Glomerular visceral epithelial cell (primary cell): ENCODE measurements around the gene TCF4.
A peak's percentile ranks its signal among the peaks of the same experiment; 100 is the strongest.

Experiments
- DNase-seq: peaks from one replicate; pipeline ENCODE4 v3.0.0-alpha.2; 2016; ENCODE audit errors: extremely low spot score

Gene TCF4

DNA sequence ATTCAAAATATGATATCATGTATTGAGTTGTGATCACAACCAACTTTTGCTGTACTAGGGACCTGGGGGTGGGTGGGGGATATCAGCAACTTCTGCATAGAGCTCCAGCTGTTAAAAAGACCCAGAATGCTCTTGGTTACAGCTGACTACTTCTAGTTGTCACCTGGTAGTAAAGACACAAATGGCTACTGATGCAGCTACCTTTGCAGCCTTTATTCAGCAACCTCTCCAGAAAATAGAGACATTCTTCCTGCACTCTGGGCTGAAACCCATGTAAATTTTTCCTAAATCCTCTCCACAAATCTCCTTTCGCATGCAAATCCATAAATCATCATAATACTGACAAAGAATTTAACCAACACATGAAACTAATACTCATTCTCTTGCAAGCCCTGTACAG, 238.3 kb downstream of the TCF4 start:
- DNase-seq: no peak

- DNase-seq: no peak
Observed at GRCh38 chr18:55346961-55347740, 240.8 kb downstream of the TCF4 start.

GRCh38 chr18:55346387-55346786, 241.6 kb downstream of the TCF4 start:
- DNase-seq: no peak

GRCh38 chr18:55345103-55345950, 242.7 kb downstream of the TCF4 start:
- no peak for DNase-seq

DNA sequence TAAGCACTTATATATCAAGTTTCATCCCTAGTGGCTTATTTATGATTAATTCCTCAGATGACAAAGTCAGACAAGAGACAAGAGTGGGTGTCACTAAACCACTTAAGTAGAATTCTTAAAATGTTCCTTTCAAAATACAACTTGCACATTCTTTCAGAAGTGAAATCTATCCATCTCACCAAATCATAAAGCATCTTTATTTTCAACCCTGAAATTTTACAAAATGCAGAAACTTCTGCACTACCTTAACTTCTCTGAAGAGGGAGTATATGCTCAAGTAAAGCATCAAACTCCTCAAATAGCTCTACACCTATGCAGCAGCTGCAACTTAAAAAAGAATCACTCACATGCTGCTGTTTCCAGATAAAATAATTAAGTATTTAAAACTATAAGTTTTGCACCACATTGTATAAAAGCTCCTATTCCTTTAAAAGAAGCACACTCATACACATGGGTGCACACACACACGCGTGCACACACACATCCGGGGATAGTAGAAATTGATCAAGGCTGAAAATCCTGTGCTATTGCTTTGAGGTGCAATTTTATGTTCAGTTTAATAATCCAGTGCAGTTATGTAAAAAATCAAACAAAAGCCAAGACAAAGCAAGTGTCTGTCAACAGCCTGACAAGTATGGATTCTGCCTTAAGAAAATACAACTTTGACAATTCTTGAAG, 244.5 kb downstream of the TCF4 start:
- DNase-seq: peak; percentile 27

DNA sequence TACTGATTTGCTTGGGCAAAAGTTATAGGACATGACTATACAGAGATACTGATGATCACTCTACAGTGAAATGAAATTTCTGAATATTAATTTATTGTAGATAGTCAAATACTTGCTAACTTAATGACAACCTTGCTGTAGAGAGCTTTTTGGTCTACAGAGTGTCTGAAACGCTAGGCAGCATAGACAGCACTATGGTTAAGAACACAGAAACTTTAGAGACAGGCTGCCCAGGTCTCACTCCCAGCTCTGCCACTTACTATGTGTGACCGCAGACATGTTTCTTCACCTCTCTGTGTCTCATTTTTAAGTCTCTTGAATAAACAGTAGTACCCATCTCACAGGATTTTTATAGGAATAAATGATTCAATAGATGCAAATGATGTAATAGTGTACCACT, 247.0 kb downstream of the TCF4 start:
- DNase-seq: no peak

DNA sequence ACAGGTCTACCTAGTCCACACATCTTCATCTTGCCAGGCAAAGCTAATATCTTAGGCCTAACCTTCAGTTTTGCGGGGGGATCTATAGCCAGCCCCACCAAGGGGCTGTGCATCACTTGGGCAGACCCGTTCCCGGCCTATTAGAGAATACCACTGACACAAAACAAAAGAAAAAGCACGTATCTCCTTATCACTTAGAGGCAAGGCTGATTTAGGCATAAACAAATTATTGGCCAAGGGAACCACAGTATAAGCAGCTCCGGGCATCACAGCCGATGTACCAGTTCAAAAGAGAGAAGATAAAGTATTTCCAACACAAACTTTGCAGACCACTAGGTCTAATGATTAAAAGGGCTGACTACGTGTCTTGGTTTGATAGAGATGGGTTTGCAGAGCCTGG, 248.0 kb downstream of the TCF4 start:
- no peak for DNase-seq

- DNase-seq: no peak
Observed at GRCh38 chr18:55338978-55339650, 248.9 kb downstream of the TCF4 start.

DNA sequence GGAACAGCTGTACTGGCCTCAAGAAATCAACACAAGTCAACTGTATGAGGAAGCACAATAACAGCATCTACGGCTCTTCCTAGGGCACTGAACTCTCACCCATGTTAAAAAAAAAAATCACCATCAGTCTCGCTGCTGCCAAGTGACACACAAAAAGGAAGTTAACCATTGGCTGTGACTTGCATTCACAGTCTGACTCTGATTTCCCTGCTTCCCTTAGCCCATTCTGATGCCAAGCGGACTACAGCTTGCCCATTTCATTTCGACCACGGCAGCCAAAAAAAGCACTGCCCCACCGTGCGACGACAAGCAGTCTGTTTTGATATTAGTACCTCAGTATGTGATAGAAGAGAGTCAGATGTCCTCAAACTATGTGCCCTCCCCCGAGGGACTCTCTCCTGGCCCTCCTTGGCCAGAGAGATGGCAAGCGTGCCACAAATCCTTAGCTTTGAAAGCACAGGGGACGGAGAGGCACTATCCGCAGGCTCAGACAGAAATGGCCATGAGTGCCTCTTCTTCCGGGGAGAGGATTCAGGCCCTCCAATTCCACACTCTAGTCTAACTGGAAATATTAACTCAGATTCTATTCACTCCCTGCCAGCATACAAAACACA, 250.0 kb downstream of the TCF4 start:
- DNase-seq: no peak

- no peak for DNase-seq
Observed at GRCh38 chr18:55337138-55337537, 250.9 kb downstream of the TCF4 start.

GRCh38 chr18:55336438-55337100, 251.4 kb downstream of the TCF4 start:
- no peak for DNase-seq

GRCh38 chr18:55334875-55335274, 253.1 kb downstream of the TCF4 start:
- DNase-seq: no peak

GRCh38 chr18:55331301-55331700, 256.7 kb downstream of the TCF4 start:
- no peak for DNase-seq

- no peak for DNase-seq
Observed at GRCh38 chr18:55328301-55328700, 259.7 kb downstream of the TCF4 start.

DNA sequence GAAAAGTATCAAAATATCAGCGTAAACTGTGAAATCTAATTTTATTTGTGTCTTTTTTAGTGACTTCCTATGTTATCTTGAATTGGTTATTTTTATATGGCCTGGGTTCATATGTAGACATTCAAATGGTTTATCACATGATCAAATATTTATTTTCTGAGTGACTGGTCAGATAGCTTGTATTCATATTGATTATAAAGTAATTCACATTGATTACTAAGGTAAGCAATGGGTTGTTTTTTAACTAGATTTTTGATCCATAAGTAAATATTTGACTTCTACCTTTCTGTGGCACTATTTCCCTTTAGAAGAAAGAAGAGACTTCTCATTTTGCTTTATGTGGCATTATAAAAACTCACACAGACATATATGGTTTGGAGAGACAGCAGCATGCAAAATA, 260.5 kb downstream of the TCF4 start:
- no peak for DNase-seq

- DNase-seq: no peak
Observed at GRCh38 chr18:55326134-55326533, 261.9 kb downstream of the TCF4 start.

DNA sequence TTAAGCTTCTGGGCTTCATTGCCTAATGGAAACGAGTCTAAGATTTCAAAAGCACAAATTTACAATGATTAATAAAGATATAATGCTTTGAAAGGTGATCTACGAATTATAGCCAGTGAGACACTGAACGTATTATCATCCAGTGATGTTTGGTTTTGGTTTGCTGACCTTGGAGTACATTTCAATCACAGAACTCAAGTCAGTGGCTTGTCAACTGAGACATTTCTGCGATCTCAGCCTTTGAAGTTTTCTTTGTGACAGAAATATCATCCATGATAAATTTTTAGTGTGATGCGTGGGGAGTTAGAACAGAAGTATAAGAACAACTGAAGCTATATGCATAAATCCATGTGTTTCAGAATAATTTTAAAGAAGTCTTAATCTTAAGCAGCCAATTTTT, 263.8 kb downstream of the TCF4 start:
- no peak for DNase-seq

GRCh38 chr18:55323051-55323994, 264.7 kb downstream of the TCF4 start:
- no peak for DNase-seq

DNA sequence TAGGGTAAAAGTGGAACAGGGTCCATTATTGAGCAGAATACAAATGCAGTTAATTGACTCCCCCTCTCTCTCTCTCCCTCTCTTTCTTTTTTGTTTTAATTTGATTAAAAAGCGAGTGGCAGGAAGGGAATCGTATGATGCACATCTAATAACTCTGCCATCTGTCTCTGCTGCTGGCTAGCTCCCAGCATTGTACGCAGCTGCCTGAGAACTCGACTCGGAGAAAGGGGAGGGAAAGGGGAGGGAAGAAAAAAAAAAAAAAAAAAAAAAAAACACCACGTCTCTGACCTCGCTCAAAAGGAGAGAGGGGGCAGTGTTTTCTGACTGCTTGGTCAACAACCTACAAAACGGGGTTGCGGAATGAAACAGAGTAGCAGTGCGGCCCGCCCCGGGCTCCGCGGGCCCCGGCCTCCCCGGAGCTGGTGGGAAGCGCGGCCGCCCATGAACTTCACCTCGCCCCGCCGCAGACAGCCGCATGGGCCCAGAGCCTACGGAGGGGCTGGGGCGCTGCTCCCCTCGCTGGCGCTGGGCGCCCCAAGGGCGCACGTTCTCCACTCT, 265.7 kb downstream of the TCF4 start:
- DNase-seq: peak; percentile 83
